Activated CD8-positive, alpha-beta memory T cell treated with anti-CD3 and anti-CD28 coated beads for 1 hour (primary cell): Measurements from ENCODE around the gene MAP4K5.
A peak's percentile ranks its signal among the peaks of the same experiment; 100 is the strongest.

Experiments used
- DNase-seq, 2 donors: peaks; one replicate each; pipeline ENCODE4 v3.0.0-alpha.2; 2020; ENCODE audit warnings: low read depth in 1 of 2; ENCODE audit errors: extremely low read depth in 1 of 2

MAP4K5 gene

DNA sequence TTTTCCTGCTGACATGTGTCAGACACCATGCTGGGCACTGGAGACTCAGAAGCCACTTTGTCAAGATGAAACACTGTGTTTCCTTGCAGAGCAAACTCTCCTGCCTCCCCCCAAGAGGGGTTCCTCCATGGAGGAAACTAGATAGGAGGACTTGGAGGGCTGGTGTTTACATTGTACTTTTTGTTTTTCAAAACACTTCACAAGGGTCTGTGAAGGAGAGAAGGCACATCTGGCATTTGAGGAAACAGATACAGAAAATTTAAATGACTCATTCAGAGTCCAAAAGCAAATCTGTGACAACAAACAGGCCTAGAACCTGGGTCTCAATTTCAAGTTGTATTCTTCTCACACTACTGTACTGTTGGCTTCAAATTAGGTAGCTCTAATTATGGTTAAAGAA lies 128.9 kb downstream of the MAP4K5 start:
- DNase-seq, result no peak

DNA sequence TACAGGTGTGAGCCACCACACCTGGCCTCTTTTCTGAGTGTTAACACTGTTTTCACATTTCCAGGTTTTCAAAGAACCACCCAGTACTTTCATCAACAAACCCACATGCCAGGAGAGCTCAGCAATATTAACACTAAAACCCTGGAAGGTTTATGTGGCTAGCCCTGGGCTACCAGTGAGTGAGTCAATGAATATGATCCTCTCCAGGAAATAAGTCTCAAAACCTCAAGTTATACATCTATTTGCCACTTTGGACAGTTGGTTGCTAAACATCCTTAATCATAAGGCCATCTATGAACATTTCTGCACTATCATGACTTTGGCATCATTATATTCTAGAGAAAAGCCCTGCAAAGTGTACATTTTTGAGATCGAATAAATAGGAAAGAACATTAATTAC lies 129.4 kb downstream of the MAP4K5 start:
- no peak for DNase-seq

- DNase-seq, result no peak
These were observed 131.9 kb downstream of the MAP4K5 start for GRCh38 chr14:50400461-50400860.

GRCh38 chr14:50399251-50400032 lies 132.9 kb downstream of the MAP4K5 start:
- DNase-seq, result no peak

GRCh38 chr14:50398189-50398580 lies 134.2 kb downstream of the MAP4K5 start:
- DNase-seq, result no peak

DNA sequence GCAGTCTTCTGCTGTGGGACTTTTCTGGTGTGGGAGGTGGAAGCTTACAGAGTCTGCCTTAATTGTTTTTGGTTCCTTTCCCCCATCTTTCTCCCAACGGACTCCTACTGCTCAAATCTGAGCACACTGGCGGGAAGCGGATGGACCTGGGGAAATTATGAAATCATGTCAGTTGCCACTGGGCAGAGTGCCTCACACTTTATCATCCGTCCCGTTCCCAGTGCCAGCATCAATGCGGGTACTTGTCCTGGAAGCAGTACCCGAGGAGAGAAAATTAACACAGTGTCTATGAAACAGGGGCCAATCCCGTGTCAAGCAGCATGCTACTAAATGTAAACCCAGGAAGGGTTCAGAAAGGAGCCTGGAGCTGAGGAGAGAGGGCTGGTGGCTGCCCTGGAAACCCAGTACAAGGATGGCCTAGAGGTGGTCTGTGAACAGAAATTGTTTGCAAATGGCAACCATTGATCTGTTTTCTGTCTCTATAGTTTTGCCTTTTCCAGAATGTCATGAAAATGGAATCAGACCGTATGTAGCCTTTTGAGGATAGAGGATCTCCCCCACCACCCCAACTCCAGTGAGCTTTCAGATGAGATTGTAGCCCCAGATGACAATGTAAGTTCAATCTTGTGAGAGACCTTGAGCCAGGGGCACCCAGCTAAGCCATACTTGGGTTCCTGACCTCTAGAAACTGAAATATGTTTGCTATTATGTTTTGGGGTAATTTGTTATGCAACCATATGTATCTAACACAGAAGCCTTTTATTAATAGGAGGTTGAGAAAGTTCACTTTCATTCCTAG lies 134.8 kb downstream of the MAP4K5 start:
- no peak for DNase-seq

- DNase-seq, result peak in 1 of 2 donors; percentile 5
These were observed 135.6 kb downstream of the MAP4K5 start, which contains the start of gene CDKL1 for GRCh38 chr14:50396631-50397389. Gene CDKL1, minus strand, starts transcription at chr14:50396881. Its CDS starts 1,013 bp downstream, at chr14:50395868.

DNA sequence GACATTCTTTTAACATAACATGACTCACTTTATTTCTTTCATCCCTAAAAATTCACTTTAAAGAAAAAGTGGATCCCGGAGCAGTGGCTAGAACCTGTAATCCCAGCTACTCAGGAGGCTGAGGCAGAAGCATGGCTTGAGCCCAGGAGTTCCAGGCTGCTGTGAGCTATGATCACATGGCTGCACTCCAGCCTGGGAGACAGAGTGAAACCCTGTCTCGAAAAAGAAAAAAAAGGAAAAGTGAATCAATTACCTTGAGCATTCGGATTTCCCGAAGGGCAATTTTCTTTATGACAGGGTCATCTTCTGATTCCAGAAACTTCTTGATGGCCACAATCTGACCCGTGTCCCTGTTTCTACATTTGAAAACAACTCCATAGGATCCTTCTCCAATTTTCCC lies 136.9 kb downstream of the MAP4K5 start:
- DNase-seq, result no peak

DNA sequence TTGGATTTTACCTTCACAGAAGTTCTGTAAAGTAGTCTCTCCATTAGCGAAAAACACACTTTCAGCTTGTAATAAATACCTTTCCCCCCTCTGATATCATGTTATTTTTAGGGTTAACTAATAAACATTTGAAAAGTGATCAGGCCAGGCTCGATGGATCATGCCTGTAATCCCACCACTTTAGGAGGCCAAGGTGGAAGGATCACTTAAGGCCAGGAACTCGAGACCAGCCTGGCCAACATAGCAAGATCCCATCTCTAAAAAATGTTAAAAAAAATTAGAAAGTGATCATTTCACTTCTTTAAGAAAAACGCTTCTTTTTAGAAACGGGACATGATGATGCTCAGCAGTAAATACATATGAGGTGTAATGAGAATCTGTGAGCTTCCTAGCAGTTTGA lies 137.7 kb downstream of the MAP4K5 start:
- no peak for DNase-seq

- DNase-seq, result no peak
These were observed 142.5 kb downstream of the MAP4K5 start for GRCh38 chr14:50389668-50390441.

- DNase-seq, result no peak
These were observed 144.0 kb downstream of the MAP4K5 start for GRCh38 chr14:50388256-50388931.

GRCh38 chr14:50387548-50387947 lies 144.8 kb downstream of the MAP4K5 start:
- DNase-seq, result no peak

GRCh38 chr14:50383618-50384225 lies 148.6 kb downstream of the MAP4K5 start:
- no peak for DNase-seq

GRCh38 chr14:50381823-50382287 lies 150.5 kb downstream of the MAP4K5 start:
- no peak for DNase-seq

GRCh38 chr14:50381008-50381407 lies 151.4 kb downstream of the MAP4K5 start:
- DNase-seq, result no peak

- no peak for DNase-seq
These were observed 151.9 kb downstream of the MAP4K5 start for GRCh38 chr14:50380455-50380854.

DNA sequence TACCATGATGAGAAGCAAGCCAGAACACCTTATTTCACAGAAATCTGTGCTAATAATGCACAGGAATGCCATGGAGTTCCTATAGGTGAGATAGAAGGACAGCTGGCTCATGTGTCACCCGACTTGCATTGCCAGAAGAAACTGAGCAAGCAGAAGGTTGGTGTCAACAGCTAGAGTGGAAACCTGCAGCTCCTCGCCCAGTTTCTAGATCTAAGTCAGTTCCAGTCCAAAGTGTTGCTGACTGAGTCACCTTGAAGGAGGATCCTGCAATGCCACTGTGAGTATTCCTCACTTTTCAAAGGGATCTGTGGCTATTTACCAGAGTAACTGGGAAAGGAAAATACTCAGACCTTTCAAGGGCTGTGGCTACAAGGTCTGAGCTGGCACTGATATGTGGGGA lies 152.8 kb downstream of the MAP4K5 start:
- no peak for DNase-seq

DNA sequence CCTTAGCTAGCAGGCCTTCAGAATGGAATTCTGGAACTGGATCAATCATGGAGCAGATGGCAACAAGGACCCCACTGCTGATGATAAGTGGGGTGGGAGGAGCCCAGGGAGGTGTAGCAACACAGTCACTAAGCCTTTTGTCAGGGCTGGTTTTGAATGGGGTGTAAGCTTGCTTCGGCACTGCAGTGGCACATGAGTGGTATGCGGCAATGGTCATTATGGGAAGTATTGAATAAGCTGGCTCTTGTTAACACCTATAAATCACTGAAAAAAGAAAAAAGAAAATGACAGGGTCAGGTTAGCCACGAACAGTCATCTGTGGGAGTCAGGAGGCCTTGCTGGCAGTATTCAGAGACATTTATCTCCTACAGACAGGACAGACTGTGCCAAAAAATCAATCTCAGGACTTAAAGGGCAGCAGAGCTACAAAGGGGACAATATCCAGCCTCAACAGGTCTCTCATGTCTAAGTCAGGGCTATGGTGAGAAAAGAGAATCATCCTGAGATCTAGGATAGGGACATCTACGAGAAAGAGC lies 154.8 kb downstream of the MAP4K5 start:
- DNase-seq, result no peak

DNA sequence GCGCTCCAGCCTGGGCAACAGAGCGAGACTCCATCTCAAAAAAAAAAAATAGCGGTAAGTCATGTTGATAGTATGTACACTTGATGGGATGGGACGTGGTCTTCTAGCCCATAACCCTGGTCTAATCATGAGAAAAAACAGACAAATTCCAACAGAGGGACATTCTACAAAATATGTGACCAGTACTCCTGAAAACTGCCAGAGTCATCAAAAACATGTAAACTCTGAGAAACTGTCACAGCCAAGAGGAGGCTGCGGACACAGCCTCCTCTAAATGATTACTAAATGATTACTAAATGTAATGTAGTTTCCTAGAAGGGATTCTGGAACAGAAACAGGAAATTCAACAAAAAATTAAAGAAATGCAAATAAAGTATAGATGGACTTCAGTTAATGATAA lies 156.6 kb downstream of the MAP4K5 start:
- DNase-seq, result no peak
